ENCODE data around the gene TRIM2.

DNA sequence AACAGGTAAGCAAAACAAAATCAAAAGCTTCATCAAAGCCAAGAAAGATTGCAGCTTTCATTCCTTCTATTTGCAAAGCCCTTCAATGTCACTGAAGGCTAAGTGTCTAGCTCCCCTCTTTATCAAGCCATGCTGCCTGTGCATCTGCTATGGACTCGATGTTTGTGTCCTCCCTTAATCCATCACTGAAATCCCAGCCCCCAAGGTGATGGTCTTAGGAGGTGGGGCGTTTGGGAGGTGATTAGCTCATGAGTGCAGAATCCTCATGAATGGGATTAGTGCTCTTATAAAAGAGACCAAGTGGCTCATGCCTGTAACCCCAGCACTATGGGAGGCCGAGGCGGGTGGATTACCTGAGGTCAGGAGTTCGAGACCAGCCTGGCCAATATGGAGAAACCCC, 6.9 kb upstream of the TRIM2 start:
- no peak for TF ChIP-seq CTCF (IDR thresholded peaks at IDR 0.05)
- TF ChIP-seq POLR2AphosphoS5 (IDR thresholded peaks at IDR 0.05), result no peak
- no peak for TF ChIP-seq POLR2A (IDR thresholded peaks at IDR 0.05)
- no peak for TF ChIP-seq EP300 (IDR thresholded peaks at IDR 0.05; ENCODE audit: low read depth)

All from transverse colon (tissue), 4 donors.